T-helper 1 cell (primary cell): ENCODE data around the gene PLXND1.
"Not testable (repeated sequence)": the region's sequence is repeated elsewhere in the genome, so short reads cannot be mapped to it uniquely, and the experiment has no call there.

ENCODE experiments used
- DNase-seq, 5 donors: peaks; one replicate each; pipeline ENCODE4 v3.0.0-alpha.2; 2012 to 2020

The PLXND1 gene

GRCh38 chr3:129560911-129561594 lies 45.4 kb downstream of the PLXND1 start:
- DNase-seq = no peak

GRCh38 chr3:129560269-129560787 lies 46.1 kb downstream of the PLXND1 start:
- no peak for DNase-seq

DNA sequence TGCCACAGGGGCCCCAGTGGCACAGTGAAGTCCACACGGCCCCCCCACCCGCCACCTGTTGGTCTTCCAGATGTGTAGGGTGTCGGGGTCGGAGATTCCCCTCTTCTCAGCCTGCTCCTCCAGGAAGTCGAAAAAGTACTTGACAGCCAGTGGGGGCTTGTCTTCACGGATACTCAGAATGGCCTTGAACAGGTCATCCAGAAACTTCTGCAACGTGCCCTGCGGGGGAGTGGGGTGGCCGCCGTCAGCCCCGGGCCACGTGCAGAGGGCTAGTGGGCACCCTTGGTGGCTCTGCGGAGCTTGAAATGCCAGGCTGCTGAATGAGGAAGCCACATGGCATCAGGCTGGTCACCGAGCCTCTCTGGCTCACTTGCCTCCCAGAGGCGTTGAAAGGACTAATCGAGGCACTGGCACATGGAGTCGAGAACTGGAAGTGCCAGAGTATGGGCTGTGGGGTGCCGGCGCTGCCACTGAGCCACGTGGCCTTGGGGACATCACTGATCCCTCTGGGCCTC lies 46.9 kb downstream of the PLXND1 start:
- DNase-seq = no peak

GRCh38 chr3:129558772-129559564 lies 47.5 kb downstream of the PLXND1 start:
- no peak for DNase-seq

- no peak for DNase-seq
Observed at GRCh38 chr3:129558081-129558771, 48.2 kb downstream of the PLXND1 start.

- no peak for DNase-seq
Observed at GRCh38 chr3:129557548-129557894, 49.0 kb downstream of the PLXND1 start.

GRCh38 chr3:129556890-129557547 lies 49.5 kb downstream of the PLXND1 start:
- DNase-seq = no peak

DNA sequence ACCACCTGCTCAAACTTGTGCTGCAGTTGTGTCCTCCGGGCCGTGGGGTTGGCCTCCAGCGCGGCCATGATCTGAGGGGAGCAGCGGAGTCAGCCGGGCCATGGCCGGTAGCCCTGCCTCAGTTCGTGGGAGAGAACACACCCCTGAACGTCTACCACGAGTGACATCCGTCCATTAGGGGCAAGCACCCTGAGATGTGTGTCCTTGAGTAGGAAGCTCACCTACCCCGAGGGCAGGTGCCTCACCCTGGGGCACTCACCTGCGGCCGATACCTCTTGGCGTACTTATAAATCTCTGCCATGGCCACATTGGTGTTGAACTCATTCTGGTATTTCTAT lies 50.1 kb downstream of the PLXND1 start:
- no peak for DNase-seq

DNA sequence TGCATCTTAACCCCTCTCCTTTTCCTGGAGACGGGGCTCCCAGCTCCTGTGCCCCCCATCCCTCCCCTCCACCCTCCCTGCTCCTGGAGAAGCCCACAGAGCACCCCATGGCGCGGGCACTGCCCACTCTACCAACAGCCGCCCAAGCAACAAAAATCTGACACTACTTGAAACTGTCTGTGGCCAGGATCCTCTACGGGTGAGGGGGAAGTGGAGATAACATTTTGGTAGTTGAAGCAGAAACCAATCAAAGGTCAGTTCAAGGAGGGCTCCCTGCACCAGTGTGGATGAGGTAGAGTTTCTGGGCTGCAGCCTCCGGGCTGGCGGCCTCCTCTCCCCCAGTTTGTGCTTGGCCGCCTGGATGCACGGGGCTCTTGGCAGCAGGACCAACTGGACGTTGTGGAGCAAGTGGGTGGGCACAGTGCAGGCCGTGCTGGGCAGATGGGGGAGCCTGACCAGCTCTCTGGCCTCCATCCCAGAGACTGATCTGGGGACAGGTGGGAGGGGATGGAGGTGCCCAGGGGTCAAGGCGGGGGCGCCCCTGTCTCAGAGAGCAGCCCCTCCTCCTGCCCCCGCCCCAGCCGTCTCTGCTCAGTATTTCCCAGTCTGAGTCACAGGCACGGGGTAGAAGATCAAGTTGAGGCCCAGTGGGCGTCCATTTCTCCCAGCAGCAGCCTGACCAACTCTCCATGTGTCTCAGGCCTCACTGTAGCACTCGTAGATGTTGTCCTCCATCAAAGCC lies 50.7 kb downstream of the PLXND1 start:
- no peak for DNase-seq

DNA sequence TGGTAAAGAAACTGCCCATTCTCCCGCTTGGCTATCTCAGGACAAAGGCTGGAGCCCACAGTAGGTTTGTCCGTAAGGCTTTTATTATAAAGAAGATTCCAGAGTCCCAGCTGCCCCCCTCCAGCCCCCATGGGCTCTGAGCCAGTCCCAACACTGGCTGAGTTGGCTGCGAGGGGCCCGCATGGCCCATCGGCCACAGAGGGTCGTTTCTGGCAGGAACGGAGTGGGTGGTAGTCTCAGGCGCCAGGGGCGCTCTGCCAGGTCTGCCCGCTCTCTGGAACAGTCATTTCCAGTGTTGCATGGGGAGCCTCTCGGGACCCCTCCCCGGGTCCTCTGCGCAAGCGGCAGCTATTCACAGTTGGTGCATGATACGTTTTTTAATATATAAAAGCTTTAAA lies 51.3 kb downstream of the PLXND1 start:
- DNase-seq = no peak

GRCh38 chr3:129554356-129555152 lies 51.9 kb downstream of the PLXND1 start:
- DNase-seq = no peak

- no peak for DNase-seq
Observed at GRCh38 chr3:129553719-129554118, 52.8 kb downstream of the PLXND1 start.

DNA sequence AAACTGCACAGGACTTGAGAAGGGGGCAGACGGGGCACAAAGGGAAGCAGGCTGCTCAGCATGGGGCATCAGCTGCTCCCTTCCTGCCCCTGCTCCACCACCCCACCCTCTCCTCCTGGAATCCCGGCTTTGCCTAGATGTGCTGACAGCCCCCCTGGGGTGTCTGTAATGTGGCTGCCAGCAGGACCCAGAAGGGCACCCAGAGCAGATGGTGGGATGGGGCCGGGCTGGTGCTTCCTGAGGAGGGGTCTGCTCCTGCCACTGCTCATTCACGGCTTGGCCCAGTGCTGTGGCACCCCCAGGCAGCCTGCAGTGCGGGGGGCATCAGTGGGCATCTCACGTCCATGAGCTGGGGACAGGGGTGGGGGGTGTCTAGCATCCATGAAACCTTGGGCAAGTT lies 53.3 kb downstream of the PLXND1 start:
- no peak for DNase-seq

DNA sequence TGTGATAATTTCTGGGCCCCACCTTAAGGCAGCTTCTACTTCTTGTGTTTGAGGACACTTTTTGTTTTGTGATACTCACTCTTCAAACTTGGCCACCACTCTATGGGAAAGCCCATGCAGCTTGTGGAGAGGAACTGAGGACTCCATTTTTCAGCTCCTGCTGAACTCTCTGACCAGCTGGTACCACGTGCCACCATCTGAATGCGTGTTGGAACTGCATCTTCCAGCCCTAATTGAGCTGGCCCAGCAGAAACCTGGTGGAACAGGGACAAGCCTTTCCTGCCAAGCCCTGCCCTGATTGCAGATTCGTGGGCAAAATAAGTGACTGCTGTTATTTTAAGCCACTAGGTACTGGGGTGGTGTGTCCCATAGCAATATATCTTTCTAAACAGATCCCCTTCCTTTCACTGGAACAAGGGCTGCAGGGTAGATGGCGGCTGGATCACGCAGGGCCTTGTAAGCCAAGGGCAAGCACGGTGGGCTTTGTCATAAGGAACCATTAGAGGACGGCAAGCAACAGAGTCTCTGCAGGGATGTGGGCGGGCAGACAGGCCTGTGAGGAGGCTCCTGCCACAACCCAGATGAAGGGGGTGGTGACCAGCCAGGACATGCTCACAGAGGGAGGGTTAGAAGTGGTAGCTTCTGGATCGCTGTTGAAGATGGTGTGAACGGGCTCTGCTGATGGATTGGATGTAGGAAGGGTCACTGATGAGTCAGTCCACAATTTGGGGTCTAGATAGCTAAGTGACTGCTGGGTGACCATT lies 54.0 kb downstream of the PLXND1 start:
- DNase-seq = no peak

- DNase-seq = no peak
Observed at GRCh38 chr3:129549805-129550204, 56.7 kb downstream of the PLXND1 start.

GRCh38 chr3:129549006-129549800 lies 57.3 kb downstream of the PLXND1 start:
- DNase-seq = no peak

DNA sequence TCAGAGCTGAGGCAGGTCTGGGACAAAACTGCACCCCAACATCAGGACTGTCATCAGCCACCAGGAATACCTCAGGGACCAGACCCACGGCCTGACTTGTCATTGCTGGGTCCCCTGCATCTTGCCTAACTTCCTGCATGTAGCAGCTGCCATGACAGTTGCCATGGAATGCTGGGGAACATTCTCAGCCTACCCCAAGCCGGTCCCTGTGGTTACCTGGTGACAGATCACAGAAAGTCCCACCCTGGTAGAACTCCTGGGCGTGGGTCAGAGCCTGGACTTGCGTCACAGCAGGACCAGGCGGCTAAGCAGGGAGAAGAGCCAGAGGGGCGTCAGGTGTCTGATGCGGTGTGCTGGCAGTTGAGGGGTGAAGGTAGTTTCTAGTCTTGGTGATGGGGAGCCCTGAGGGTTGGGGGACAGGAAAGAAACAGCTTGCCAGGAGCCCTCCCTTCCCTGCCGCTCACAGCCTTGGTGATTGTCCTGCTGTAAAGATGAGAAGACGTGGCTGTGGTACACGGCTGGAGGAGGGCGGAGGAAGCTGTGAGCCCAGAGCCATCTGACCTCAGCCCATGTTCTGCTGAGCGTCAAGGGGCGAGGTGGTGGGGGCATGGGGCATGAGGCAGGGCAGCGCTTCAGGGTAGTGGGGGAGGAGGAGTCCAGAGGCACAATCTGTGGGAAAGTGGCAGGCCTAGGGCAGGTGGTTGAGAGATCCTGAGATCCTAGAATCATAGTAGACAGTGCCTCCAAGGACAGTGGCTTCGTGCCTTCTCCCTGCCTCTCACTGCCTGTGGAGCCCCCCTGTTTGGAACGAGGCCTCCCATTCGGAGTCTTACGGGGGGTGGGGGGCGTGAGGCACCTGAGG lies 58.1 kb downstream of the PLXND1 start:
- DNase-seq = no peak

GRCh38 chr3:129547241-129547640 lies 59.2 kb downstream of the PLXND1 start:
- DNase-seq = no peak

GRCh38 chr3:129545951-129546350 lies 60.5 kb downstream of the PLXND1 start:
- not testable (repeated sequence) for DNase-seq
